ENCODE measurements around the gene CATSPERZ. TPM values are rescaled to one million over a fixed set of nuclear protein-coding genes. Genes with fewer than 3 reads are reported as not detected.

Gene CATSPERZ
- total and polyA plus RNA-seq, 9 of the 15 experiments (the other 6 are each of a cell fraction or from before 2014, with no cell fraction given), result 0.86 to 8.5 (median 3.5) TPM

DNA sequence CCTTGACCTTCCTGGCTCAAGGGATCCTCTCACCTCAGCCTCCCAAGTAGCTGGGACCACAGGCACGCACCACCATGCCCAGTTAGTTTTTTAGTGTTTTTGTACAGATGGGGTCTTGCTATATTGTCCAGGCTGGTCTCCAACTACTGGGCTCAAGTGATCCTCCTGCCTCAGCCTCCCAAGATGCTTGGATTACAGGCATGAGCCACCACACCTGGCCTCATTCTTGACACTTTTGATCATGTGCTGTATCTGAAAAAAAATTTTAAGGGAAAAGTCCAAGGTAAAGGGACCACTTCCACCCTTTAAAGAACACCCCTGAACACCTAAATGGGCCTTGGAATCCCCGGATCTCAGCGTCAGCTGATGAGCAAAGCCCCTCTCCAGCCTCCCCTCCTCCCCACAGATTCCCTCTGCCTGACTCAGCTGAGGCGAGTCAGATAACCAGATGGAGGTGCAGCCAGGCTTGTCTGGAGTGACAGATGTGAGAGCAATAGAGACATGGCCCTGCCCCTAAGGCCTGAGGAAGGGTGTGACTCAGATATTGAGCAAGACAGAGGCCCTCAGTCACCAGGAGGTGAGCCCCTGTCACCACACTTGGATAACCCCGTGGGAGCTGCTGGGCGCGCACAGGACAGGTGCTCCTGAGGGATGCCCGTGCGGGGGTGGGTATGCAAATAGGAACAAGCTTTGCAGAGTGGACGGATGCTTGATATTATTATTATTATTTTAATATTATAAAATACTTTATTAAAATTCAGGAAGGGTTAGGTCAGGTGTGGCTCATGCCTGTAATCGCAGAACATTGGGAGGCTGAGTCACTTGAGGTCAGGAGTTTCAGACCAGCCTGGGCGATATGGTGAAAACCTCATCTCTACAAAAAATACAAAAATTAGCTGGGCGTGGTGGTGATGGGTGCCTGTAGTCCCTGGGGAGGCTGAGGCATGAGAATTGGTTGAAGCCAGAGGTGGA is 34.9 kb downstream of the CATSPERZ start (continued):
- TF ChIP-seq, protein P1, sequence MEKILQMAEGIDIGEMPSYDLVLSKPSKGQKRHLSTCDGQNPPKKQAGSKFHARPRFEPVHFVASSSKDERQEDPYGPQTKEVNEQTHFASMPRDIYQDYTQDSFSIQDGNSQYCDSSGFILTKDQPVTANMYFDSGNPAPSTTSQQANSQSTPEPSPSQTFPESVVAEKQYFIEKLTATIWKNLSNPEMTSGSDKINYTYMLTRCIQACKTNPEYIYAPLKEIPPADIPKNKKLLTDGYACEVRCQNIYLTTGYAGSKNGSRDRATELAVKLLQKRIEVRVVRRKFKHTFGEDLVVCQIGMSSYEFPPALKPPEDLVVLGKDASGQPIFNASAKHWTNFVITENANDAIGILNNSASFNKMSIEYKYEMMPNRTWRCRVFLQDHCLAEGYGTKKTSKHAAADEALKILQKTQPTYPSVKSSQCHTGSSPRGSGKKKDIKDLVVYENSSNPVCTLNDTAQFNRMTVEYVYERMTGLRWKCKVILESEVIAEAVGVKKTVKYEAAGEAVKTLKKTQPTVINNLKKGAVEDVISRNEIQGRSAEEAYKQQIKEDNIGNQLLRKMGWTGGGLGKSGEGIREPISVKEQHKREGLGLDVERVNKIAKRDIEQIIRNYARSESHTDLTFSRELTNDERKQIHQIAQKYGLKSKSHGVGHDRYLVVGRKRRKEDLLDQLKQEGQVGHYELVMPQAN (IDR thresholded peaks at IDR 0.05; ENCODE audit: borderline replicate concordance), result no peak
- TF ChIP-seq ILK (tag; IDR thresholded peaks at IDR 0.05; ENCODE audit: borderline replicate concordance, low read depth) (no peak), NR1H2 (CRISPR knock-in tag; IDR thresholded peaks at IDR 0.05) (no peak), DIDO1 (tag; IDR thresholded peaks at IDR 0.05; ENCODE audit: low read depth) (no peak), ZNF143 (CRISPR knock-in tag; IDR thresholded peaks at IDR 0.05) (no peak), POLR2G (IDR thresholded peaks at IDR 0.05; ENCODE audit: low read depth, low read length) (no peak), NELFE (IDR thresholded peaks at IDR 0.05; ENCODE audit: insufficient read depth, insufficient read length) (no peak), ATF7 (IDR thresholded peaks at IDR 0.05) (peak; percentile 93), ZNF212 (CRISPR knock-in tag; IDR thresholded peaks at IDR 0.05) (no peak), PRPF4 (IDR thresholded peaks at IDR 0.05; ENCODE audit: insufficient read depth, low read depth, low read length, poor library complexity, severe bottlenecking) (no peak), TAF7 (tag; IDR thresholded peaks at IDR 0.05) (no peak), ZNF134 (CRISPR knock-in tag; conservative IDR thresholded peaks at IDR 0.05) (peak; percentile 41; the same call in 1 of the 2 replicates), PRMT5 (CRISPR knock-in tag; IDR thresholded peaks at IDR 0.05) (no peak), RAD51 (IDR thresholded peaks at IDR 0.05; ENCODE audit: borderline replicate concordance, low read depth) (peak; percentile 55), CEBPG (CRISPR knock-in tag; IDR thresholded peaks at IDR 0.05) (peak; percentile 98), CEBPG (tag; conservative IDR thresholded peaks at IDR 0.05 in 1 of 2, IDR thresholded peaks at IDR 0.05 in 1 of 2) (peak; percentile 97), ZBTB7A (IDR thresholded peaks at IDR 0.05; ENCODE audit: borderline replicate concordance, control insufficient read depth, low read depth, low read length) (peak; percentile 98), ZC3H11A (IDR thresholded peaks at IDR 0.05; ENCODE audit: low read depth, low read length) (no peak), CBX8 (IDR thresholded peaks at IDR 0.05; ENCODE audit: borderline replicate concordance, extremely low read depth, low read depth, low read length, poor library complexity, severe bottlenecking) (no peak), ZNF121 (CRISPR knock-in tag; conservative IDR thresholded peaks at IDR 0.05) (peak; percentile 100), GABPB2 (CRISPR knock-in tag; conservative IDR thresholded peaks at IDR 0.05) (no peak), RBM25 (IDR thresholded peaks at IDR 0.05; ENCODE audit: low read depth, low read length, severe bottlenecking) (peak; percentile 93), PTRF (tag; IDR thresholded peaks at IDR 0.05) (no peak), NCOR1 (IDR thresholded peaks at IDR 0.05) (peak; percentile 99), DMBX1 (CRISPR knock-in tag; IDR thresholded peaks at IDR 0.05; ENCODE audit: borderline replicate concordance) (peak; percentile 94)
- TF ChIP-seq, protein P2, sequence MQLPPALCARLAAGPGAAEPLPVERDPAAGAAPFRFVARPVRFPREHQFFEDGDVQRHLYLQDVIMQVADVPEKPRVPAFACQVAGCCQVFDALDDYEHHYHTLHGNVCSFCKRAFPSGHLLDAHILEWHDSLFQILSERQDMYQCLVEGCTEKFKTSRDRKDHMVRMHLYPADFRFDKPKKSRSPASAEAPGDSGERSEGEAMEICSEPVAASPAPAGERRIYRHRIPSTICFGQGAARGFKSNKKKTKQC (CRISPR knock-in tag; IDR thresholded peaks at IDR 0.05), result no peak
